ENCODE results near the gene TBC1D23.

TBC1D23 gene

GRCh38 chr3:100244264-100244663 lies 16.5 kb upstream of the TBC1D23 start:
- TF ChIP-seq ZFX (IDR thresholded peaks at IDR 0.05; ENCODE audit: borderline replicate concordance) (no peak), CTCF (IDR thresholded peaks at IDR 0.05) (no peak)
- H3K27ac ChIP-seq = no peak overlapping the region

- H3K27ac ChIP-seq = no peak overlapping the region
These were observed 15.7 kb upstream of the TBC1D23 start for GRCh38 chr3:100245136-100245535.

DNA sequence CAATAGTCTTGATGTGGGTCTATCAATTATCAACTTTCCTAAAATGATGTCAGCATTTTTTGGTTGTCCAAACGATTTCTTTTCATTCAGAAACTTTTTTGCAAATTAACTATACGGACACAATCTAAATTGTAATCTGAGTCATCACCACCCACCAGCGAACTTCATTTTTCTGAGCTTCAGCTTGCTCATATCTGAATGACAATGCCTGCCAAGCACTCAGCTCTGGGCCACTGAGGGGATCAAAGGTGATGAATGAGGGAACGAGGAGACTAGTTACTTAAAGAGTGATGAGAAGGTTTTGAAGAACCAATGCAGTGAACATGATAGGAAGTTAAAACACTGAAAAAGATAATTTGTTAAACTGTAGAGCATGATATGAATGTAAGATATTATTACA lies 14.9 kb upstream of the TBC1D23 start:
- TF ChIP-seq CTCF (IDR thresholded peaks at IDR 0.05) (no peak), ZFX (IDR thresholded peaks at IDR 0.05; ENCODE audit: borderline replicate concordance) (no peak)
- H3K27ac ChIP-seq = no peak overlapping the region

More at GRCh38 chr3:100245136-100245535, 15.7 kb upstream of the TBC1D23 start:
- TF ChIP-seq CTCF (IDR thresholded peaks at IDR 0.05) = no peak
- TF ChIP-seq ZFX (IDR thresholded peaks at IDR 0.05; ENCODE audit: borderline replicate concordance) = no peak

DNA sequence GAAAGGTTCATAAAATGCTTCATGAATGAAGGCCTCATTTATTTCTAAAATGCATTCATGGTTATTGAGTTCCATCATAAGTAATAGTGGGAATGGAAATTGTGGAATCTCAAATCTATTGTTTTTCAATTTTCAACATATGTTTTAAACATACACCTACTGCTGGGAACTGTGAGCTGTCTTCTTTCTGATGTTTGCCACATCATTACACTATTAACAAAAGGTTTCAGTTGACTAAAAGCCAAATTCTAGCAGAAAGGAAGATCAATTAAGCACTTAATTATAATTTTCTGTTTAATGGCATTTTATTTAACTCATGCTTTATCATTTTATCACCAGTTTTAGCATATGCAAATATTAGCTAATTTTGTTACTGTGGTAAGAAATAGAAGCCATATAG lies 13.8 kb upstream of the TBC1D23 start:
- no peak for TF ChIP-seq ZFX (IDR thresholded peaks at IDR 0.05; ENCODE audit: borderline replicate concordance)
- TF ChIP-seq CTCF (IDR thresholded peaks at IDR 0.05) = no peak

DNA sequence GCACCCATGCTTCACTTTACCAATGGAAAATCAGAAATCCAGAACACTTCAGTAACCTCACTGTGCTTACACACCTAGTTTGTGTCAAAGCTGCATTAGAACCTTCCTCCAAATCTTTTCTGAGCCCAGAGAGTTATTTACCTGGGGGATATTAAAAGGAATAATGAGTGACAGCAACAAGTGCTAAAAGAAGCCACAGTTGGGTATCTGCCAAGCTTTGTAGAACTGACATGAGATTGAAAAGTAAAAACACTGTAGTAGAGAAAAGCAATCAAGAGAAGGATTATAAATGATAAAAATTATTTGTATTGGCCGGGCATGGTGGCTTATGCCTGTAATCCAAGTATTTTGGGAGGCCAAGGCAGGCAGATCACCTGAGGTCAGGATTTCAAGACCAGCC lies 8.8 kb upstream of the TBC1D23 start:
- TF ChIP-seq ZFX (IDR thresholded peaks at IDR 0.05; ENCODE audit: borderline replicate concordance) (no peak), CTCF (IDR thresholded peaks at IDR 0.05) (no peak)
- H3K27ac ChIP-seq = no peak overlapping the region

More for the DNA sequence above, 13.8 kb upstream of the TBC1D23 start:
- no peak overlapping the region for H3K27ac ChIP-seq

DNA sequence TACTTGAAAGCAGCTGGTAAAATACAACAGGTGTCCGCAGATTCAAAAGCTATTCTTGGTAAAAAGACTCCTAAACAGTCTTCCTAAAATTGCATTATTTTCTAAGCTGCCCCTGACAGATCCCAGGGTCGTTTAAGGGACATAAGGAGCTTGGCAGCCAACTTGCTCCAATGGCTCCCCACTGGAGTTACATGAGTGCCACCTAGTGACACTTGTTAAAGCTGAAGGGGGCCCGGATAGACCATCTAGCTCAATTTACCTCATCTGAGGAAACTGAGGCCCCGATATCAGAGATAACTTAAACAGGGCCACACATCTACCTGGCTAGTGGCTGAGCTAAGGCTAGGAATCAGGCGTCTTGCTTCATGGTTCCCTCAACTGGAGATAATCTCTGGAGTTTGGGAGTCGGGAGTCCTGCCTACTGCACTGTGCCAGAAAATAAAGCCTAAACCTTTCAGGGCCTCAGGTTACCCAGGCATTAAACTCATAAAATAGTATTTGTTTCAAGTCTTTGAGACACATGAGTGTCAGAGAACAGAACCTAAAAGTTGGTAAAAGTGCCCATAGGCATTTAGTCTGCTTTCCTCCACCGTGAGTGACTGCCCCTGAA lies 6.5 kb upstream of the TBC1D23 start:
- TF ChIP-seq CTCF (IDR thresholded peaks at IDR 0.05) (peak; percentile 82), ZFX (IDR thresholded peaks at IDR 0.05; ENCODE audit: borderline replicate concordance) (no peak)
- H3K27ac ChIP-seq = no peak overlapping the region

- H3K27ac ChIP-seq = no peak overlapping the region
- TF ChIP-seq CTCF (IDR thresholded peaks at IDR 0.05) = no peak
- no peak for TF ChIP-seq ZFX (IDR thresholded peaks at IDR 0.05; ENCODE audit: borderline replicate concordance)
These were observed 4.1 kb upstream of the TBC1D23 start for GRCh38 chr3:100256731-100257151.
